ENCODE measurements around the gene FNIP2.

GRCh38 chr4:158850800-158851644, 82.2 kb downstream of the FNIP2 start:
- TF ChIP-seq ZNF274 (IDR thresholded peaks at IDR 0.05; ENCODE audit: low read depth, low read length) (no peak), YY1 (IDR thresholded peaks at IDR 0.05; ENCODE audit: insufficient read depth, insufficient read length) (no peak)
